Mesenteric fat pad (tissue), 1 donor: Measurements from ENCODE around the gene PCP4. TPM values are rescaled to one million over a fixed set of nuclear protein-coding genes. Genes with fewer than 3 reads are reported as not detected.

Source experiments
- DNase-seq: peaks from one replicate; pipeline ENCODE4 v3.0.0-alpha.2; 2020; ENCODE audit warnings: low spot score
- long read RNA-seq: library from polyadenylated mRNA; unstranded; transcript quantifications from one replicate; pipeline ENCODE4 v2.0.0, GENCODE V29; 2020
- total RNA-seq: library from RNA; stranded (reverse); fragmentation: NEBNext Ultra II Directional; extraction: Animal tissue kit (Norgen Biotek cat#: 25700); gene quantifications from one replicate; pipeline ENCODE4 v1.2.1, GENCODE V29; 2021
- donor health status: DM: yes; HTN: yes; CAD: no.

The PCP4 gene
- not detected for total RNA-seq
- long read RNA-seq: 0 reads

- DNase-seq: no peak
These were observed at the start of gene PCP4 for GRCh38 chr21:39867198-39867650. Gene PCP4 (plus strand): TSS chr21:39867438. CDS start chr21:39867502, 64 bp downstream.

DNA sequence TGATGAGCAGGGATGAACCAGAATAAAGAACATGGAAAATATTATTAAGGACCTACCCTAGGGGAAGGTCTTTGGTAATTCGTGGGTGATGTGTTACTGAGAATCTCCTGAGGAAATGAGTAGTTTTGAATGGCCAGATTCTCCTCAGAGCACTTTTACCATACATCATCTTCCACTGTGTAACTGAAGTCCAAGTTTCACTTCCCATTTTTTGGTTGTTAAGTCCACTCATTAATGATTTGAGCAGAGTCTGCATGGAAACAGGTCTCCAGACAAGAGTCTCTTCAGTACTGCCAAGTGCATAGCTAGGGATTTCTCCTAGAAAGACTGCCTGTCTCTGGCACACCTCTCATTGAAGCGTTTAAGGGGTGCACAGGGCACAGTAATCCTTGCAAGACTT is 48.7 kb upstream of the PCP4 start:
- no peak for DNase-seq

- no peak for DNase-seq
These were observed 45.2 kb upstream of the PCP4 start for GRCh38 chr21:39822042-39822441.

DNA sequence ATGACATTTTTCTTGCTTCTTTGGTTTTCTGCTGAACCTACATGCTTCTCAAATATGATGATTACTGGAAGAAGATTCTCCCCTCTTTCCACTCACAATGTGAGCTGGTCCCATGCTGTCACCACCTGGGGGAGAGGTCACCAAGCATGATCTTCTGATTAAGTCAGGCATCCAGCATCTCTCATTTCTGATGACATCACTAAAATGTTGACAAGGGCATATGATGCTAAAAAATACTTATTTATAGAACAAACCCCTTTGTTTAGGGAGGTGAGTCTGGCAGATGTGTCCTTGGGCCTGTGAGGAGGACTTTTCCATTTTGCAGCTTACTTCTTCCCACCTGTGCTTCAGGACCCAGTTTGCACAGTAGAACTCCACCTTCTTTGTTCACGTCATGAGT is 42.0 kb upstream of the PCP4 start:
- no peak for DNase-seq

GRCh38 chr21:39834543-39834942 is 32.7 kb upstream of the PCP4 start:
- DNase-seq: no peak

DNA sequence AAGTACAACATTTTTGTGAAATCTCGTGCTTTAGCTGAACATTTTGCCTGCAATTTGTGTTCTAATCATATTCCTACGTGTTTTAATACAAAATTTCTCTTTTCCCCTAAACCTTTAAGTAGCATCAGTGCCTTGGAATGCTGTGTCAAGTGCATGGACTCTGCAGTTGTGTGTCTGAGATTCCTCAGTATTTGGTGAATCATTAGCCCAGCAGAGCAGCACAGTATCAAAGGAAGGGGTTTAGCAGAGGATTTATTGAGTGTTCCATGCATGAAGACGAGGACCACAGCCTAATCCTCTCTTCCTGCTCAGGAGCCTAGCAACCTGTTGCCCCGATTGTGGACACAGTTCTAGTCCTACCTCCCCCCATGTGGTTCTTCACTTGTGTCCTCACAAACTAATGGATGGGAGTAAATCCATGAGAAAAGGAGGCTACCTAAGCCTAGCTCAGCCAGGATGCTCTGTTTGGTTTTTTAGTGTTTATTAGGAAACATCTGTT is 29.3 kb upstream of the PCP4 start:
- no peak for DNase-seq

DNA sequence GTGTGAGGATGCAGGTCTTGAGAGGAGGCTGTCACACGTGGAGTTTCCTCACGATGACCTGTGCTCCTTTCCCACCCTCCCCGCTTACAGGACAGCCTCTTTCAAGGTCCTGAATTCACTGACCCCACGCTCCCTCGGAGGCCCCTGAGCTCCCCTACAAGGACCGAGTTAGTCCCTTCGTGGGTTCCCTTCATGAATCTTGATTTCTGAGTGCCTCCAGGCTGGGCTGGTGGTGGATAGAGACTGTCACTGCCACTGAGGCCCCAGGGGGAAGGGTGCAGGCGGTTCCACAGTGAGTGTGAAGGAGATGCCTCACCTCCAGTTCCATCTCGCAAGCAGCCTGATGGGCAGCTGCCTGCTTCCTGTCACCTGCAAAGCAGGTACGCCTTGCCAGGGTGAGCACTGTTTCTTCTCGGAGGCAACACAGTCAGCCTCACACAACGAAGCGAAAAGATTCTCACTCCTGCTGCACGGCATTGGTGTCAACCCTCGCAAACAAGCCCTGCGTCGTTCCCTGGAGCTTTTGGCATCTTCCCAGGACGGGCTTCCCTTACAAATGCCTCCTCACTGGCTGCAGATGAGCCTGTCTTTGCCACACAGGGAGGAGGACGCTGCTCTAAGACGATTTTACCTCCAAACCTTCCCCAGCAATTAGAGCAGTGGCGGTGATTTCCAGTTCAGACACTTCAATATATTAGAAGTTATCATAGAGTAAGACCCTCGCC is 26.7 kb upstream of the PCP4 start:
- no peak for DNase-seq

- DNase-seq: no peak
These were observed 24.3 kb upstream of the PCP4 start for GRCh38 chr21:39842741-39843459.

DNA sequence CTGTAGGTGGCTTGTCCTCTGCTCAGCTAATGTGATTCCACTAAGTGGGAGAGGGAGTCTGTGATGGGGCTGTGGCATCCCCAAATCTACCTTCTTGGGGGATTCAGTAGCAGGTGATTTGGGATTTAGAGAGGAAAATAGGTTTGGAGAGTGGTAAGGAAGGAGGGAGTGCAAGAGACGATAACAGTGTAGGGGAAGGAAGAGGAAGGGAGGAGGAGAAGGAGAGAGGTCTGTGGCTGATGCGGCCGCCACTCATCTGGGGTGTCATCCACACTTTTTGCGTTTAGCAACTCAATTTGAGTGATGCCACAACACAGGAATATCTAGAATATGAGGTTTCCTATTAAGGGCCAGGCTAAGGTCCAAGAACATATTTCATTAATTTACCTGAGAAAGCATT is 23.8 kb upstream of the PCP4 start:
- no peak for DNase-seq

GRCh38 chr21:39843916-39844315 is 23.3 kb upstream of the PCP4 start:
- DNase-seq: no peak

- no peak for DNase-seq
These were observed 21.6 kb upstream of the PCP4 start for GRCh38 chr21:39845571-39846130.

GRCh38 chr21:39847877-39848276 is 19.4 kb upstream of the PCP4 start:
- DNase-seq: no peak

DNA sequence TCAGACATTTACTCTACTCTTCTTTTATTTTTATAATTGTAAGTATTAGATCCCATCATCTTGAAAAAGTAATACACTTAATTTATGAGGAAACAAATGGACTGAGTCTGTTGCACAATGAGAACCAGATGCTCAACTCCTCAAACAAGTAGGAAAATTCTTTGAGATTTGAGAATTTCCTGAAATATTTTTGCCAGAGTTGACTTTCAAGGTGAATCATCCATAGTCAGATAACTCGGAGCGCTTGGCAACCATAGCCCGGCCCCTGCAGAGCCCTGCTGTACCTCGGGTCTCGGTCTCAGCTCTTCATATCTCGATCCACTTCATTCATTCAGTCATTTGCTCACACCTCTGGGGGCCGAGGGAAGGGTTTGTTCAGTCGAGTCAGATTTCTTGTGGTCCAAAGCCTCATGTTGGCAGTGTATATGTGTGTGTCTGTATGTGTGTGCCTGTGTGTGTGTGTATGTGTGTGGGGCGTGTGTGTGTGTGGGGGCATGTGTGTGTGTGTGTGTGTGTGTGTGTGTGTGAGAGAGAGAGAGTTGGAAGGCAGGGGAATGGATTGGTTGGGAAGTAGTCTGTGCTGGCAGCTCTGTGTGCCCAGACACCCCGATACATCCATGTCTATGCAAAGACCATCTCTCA is 18.1 kb upstream of the PCP4 start:
- no peak for DNase-seq

DNA sequence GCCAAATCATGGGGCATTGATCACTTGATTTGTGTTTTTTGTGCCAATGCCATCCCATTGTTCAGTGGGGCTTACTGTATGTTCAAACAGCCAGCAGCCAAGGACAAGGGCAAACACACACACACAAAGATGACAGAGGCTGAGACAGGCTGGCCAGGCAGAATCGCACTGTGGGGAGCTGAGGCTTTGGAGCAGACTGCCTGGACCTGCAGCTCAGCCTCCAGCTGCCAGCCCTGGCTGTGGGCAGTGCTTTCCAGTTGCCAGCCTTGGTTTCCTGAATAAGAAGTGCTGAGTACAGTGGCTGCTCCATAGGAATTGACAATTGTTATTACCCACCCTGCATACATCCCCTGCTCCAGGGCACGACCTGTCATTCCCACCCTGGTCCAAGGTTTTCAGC is 16.9 kb upstream of the PCP4 start:
- DNase-seq: no peak

DNA sequence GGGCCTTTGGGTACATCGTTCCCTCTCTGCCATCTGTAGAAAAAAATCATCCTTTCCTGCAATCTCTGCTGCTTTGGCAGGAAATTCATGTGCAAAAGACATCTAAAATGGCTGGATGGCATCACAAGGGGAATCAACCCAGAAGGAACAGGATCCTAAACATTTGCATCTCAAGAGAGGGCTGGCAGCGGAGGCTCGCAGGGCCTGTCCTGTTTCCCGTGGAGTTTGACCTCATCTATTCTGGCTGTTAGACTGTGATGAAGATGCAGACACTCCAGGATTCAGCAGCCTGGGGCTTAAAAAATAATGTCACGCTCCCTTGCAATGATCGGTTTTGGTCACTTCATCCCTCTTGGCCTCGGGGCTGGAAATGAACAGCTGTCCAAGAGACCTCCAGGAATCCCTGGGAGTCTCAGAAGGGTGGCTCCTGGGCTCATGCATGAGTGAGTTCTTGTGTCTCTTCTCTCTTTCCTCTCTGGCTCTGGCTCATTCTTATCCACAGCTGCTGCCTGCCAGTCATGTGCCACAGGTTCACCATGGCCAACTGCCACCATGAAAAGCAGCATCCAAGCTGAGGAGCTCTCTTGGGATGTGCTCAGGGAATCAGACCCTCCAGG is 16.1 kb upstream of the PCP4 start:
- no peak for DNase-seq

DNA sequence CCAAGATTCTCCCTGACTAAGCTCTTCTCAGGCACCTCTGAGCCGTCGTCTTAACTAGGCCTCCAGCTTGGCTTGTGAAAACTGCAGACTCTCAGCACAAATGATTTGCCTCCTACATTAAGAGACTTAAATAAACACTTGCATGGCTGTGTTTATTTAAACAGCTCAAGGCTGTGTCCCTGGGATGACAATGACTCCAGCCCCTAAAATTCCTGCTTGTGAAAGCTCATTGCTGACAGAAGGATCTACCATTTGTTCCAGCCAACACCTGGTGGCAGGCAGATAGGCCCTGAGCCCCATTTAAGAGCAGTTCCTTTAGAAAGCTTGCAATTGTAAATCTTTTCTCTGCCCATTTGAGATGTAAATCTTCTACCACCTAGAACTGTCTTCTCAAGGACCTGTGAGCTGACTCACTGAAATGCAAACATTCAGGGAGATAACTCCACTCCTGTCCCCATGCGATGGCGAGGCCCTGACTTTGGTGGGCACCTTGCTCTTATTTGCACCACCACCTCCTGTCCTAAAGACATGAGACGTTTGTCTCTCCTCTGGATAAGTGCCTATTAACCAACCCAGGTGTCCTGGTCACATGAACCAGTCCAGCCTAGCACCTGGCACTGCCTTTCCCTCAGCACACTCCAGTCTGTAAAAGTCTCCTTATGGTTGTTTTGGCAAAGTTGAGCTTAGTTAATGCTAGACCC is 15.1 kb upstream of the PCP4 start:
- DNase-seq: no peak

DNA sequence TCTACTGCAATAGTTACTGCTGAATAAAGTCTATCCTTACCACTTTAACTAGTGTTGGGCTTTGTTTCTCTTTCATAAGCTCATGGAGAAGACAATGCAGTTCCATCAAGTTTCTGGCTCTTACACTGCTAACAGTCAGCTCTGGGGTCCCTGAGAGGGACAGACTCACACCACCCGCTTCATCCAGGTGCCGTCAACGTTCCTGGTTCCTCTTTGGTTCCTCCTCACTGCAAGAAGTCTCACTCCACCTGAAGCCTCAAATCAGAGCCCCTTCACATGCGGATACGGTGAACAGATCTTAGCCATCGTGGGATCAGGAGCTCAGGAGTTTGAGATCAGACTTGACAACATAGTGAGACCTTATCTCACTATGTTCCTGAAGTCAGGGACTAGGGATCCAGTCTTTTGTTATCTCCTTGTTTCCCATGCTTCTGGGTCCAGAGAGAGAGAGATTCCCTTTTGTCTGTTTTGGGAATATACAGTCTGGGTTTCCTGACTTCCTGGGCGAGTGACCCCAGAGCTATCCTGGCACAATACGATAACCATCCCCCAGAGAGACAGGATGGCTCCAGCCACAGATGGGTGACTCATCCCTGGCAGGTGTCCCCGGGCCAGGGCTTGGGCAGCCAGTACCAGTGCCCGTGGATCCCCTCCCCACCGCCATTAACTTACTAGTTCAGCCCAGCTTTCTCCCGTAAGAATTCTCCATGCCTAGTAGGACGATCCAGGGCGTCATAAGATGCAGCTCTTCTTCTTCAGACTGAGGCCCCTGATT is 14.3 kb upstream of the PCP4 start:
- DNase-seq: no peak

GRCh38 chr21:39854572-39854971 is 12.7 kb upstream of the PCP4 start:
- DNase-seq: no peak

DNA sequence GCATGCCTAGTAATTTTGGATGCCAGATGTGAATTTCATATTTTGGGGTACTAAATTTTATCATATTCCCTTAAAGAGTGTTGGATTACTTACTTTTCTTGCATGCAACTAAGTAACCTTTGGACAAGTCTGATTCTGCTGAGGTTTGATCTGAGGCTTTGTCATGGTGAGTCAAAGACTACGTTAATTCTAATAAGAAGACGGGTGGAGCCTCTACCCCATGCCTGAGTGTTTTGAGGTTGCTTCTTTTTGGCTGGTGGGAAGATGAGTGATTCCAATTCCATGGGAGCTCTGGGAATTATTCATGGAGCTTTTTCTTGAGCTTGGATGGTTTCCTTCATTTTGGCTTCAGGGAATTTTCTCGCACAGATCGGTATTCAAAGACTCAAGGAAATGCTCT is 11.6 kb upstream of the PCP4 start:
- no peak for DNase-seq

- DNase-seq: no peak
These were observed 6.6 kb upstream of the PCP4 start for GRCh38 chr21:39860600-39860999.
